ENCODE data around the gene PTPN4.

DNA sequence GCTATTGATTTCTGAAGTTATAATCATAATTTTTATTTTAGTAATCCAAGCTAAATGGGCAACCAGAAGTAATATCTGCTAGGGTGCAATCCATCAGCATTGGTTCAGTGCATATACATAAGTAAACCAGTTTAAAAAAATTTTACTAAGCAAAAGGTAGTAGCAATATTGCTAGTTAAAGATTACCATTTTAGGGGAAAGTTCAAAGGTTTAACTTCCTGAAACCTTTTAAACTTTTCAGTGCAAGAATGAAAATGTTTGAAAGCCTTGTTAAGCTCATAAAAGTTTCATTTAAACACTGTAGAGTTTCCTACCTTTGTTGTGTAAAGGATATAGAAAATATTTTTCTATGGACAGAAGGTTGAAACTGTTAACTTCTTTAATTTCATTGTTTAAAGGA, 222.2 kb downstream of the PTPN4 start:
- no peak for TF ChIP-seq POLR2A (IDR thresholded peaks at IDR 0.05)
- TF ChIP-seq CTCF (IDR thresholded peaks at IDR 0.05) = no peak

Data from testis (tissue), 2 donors.